NCI-H524 treated with DMSO at 0.1 percent for 48 hours (cell line): ENCODE measurements around the gene SRSF9.
"Not testable (repeated sequence)": the region's sequence is repeated elsewhere in the genome, so short reads cannot be mapped to it uniquely, and the experiment has no call there.

Experiments
- DNase-seq: peaks from one replicate; lab custom pipeline; 2025; lab: John Stamatoyannopoulos, UW

The SRSF9 gene

GRCh38 chr12:120447992-120448391 lies 21.6 kb downstream of the SRSF9 start:
- DNase-seq: no peak

- DNase-seq: not testable (repeated sequence)
Measured at GRCh38 chr12:120446844-120447178, 22.7 kb downstream of the SRSF9 start.

- no peak for DNase-seq
Measured at GRCh38 chr12:120445911-120446843, 23.4 kb downstream of the SRSF9 start, which contains the start of the genes GATC and TRIAP1. Gene GATC, plus strand, starts transcription at chr12:120446444. Its CDS starts 37 bp downstream, at chr12:120446481. Gene TRIAP1, minus strand, starts transcription at chr12:120446384. Its CDS starts 12 bp downstream, at chr12:120446372.

- DNase-seq: no peak
Measured at GRCh38 chr12:120444676-120445075, 24.9 kb downstream of the SRSF9 start.

GRCh38 chr12:120439646-120440247 lies 29.8 kb downstream of the SRSF9 start:
- DNase-seq: no peak

- DNase-seq: no peak
Measured at GRCh38 chr12:120438495-120439198, 30.9 kb downstream of the SRSF9 start.

GRCh38 chr12:120437735-120438494 lies 31.6 kb downstream of the SRSF9 start, which contains the start of gene COX6A1:
Gene COX6A1, plus strand, starts transcription at chr12:120438113. Its CDS starts 14 bp downstream, at chr12:120438127.
- DNase-seq: peak; percentile 95

- no peak for DNase-seq
Measured at GRCh38 chr12:120432772-120433525, 36.6 kb downstream of the SRSF9 start.

- no peak for DNase-seq
Measured at GRCh38 chr12:120429368-120429767, 40.2 kb downstream of the SRSF9 start.

- DNase-seq: no peak
Measured at GRCh38 chr12:120428597-120429229, 40.8 kb downstream of the SRSF9 start.

- no peak for DNase-seq
Measured at GRCh38 chr12:120425797-120426196, 43.8 kb downstream of the SRSF9 start.

- DNase-seq: no peak
Measured at GRCh38 chr12:120422892-120423456, 46.6 kb downstream of the SRSF9 start.

GRCh38 chr12:120421701-120422100 lies 47.8 kb downstream of the SRSF9 start:
- DNase-seq: no peak

GRCh38 chr12:120417917-120418580 lies 51.5 kb downstream of the SRSF9 start:
- no peak for DNase-seq

- peak; percentile 40 for DNase-seq
Measured at GRCh38 chr12:120416490-120417216, 52.9 kb downstream of the SRSF9 start.

- DNase-seq: no peak
Measured at GRCh38 chr12:120413901-120414695, 55.5 kb downstream of the SRSF9 start.

- peak; percentile 28 for DNase-seq
Measured at GRCh38 chr12:120412421-120412820, 57.1 kb downstream of the SRSF9 start.
